Skeletal muscle tissue (tissue), 4 donors: ENCODE results near the gene OVOL3. TPM values are rescaled to one million over a fixed set of nuclear protein-coding genes. Genes with fewer than 3 reads are reported as not detected.

Source experiments
- H3K27ac ChIP-seq: one replicate; pipeline ENCODE4 v1.7.0; 2013; ENCODE audit warnings: mild to moderate bottlenecking, low read depth, low read length, inconsistent platforms
- H3K27me3 ChIP-seq, 3 donors: one replicate each; pipeline ENCODE4 v1.7.0; 2013; ENCODE audit warnings: low read length in 3 of 3; ENCODE audit not compliant: control insufficient read depth in 3 of 3, insufficient read depth in 3 of 3
- H3K36me3 ChIP-seq, 3 donors: one replicate each; pipeline ENCODE4 v1.7.0; 2013; ENCODE audit warnings: low read length in 3 of 3; ENCODE audit not compliant: control insufficient read depth in 3 of 3, insufficient read depth in 3 of 3
- H3K4me1 ChIP-seq, 3 donors: one replicate each; pipeline ENCODE4 v1.7.0; 2013; ENCODE audit warnings: low read length in 3 of 3, mild to moderate bottlenecking in 3 of 3; ENCODE audit not compliant: control insufficient read depth in 3 of 3, insufficient read depth in 3 of 3
- H3K4me3 ChIP-seq, 3 donors: one replicate each; pipeline ENCODE4 v1.7.0; 2013; ENCODE audit warnings: low read length in 3 of 3
- H3K9ac ChIP-seq, 3 donors: one replicate each; pipeline ENCODE4 v1.7.0; 2013; ENCODE audit warnings: low read length in 3 of 3, mild to moderate bottlenecking in 3 of 3, moderate library complexity in 2 of 3, low read depth in 1 of 3
- H3K9me3 ChIP-seq, 3 donors: one replicate each; pipeline ENCODE4 v1.7.0; 2013; ENCODE audit warnings: low read length in 3 of 3; ENCODE audit not compliant: control insufficient read depth in 3 of 3
- total RNA-seq: library from RNA; depleted of rRNA; stranded (reverse); fragments of >200 nt; gene quantifications from one replicate; pipeline ENCODE4 v1.2.3, GENCODE V29; 2014
- donor health status: Osteomylitis.

OVOL3 gene
- total RNA-seq, 1 donor from 2014 or later = not detected

DNA sequence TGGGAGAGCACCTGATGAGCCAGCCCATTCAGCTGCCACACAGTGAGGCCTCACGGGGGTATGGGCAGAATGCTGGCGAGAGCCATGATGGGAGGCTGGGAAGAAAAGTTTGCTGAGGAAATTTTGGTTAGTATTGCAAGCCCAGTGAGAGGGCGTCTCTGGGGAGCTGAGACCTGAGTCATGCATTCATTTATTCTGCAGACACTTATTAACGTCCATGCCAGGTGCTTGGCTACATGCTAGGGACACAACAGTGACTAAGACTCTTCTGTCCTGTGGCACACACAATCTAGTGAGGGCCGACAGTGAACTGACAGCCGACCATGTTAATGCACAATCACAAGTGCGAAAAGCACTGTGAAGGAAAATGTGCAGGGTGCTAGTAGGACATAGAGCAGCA is 29.0 kb upstream of the OVOL3 start:
- Histone ChIP-seq H3K36me3 (no peaks in the 10 kb centered on the region), H3K27ac (no peak overlapping the region), H3K4me3 (no peak overlapping the region), H3K9ac (no peak overlapping the region), H3K27me3 (no peaks in the 10 kb centered on the region), H3K9me3 (no peaks in the 10 kb centered on the region), H3K4me1 (no peaks in the 10 kb centered on the region)

GRCh38 chr19:36082916-36083315 is 28.0 kb upstream of the OVOL3 start:
- H3K9me3 ChIP-seq = no peaks in the 10 kb centered on the region
- no peaks in the 10 kb centered on the region for H3K27me3 ChIP-seq
- H3K27ac ChIP-seq = no peak overlapping the region
- no peaks in the 10 kb centered on the region for H3K4me1 ChIP-seq
- no peaks in the 10 kb centered on the region for H3K36me3 ChIP-seq
- H3K4me3 ChIP-seq = no peak overlapping the region
- H3K9ac ChIP-seq = no peak overlapping the region

- no peaks in the 10 kb centered on the region for H3K27me3 ChIP-seq
- H3K27ac ChIP-seq = no peak overlapping the region
- H3K9ac ChIP-seq = no peak overlapping the region
- H3K4me3 ChIP-seq = no peak overlapping the region
- H3K9me3 ChIP-seq = no peaks in the 10 kb centered on the region
- H3K4me1 ChIP-seq = no peaks in the 10 kb centered on the region
- no peaks in the 10 kb centered on the region for H3K36me3 ChIP-seq
Measured at GRCh38 chr19:36084231-36085009, 26.5 kb upstream of the OVOL3 start.

- no peak overlapping the region for H3K4me3 ChIP-seq
- no peaks in the 10 kb centered on the region for H3K36me3 ChIP-seq
- no peak overlapping the region for H3K9ac ChIP-seq
- H3K4me1 ChIP-seq = no peaks in the 10 kb centered on the region
- H3K9me3 ChIP-seq = no peaks in the 10 kb centered on the region
- no peaks in the 10 kb centered on the region for H3K27me3 ChIP-seq
- H3K27ac ChIP-seq = no peak overlapping the region
Measured at GRCh38 chr19:36086326-36086725, 24.6 kb upstream of the OVOL3 start.

- Histone ChIP-seq H3K4me1 (no peaks in the 10 kb centered on the region), H3K27ac (no peak overlapping the region), H3K9me3 (no peaks in the 10 kb centered on the region), H3K9ac (no peak overlapping the region), H3K27me3 (no peaks in the 10 kb centered on the region), H3K36me3 (no peaks in the 10 kb centered on the region), H3K4me3 (no peak overlapping the region)
Measured at GRCh38 chr19:36089847-36090246, 21.1 kb upstream of the OVOL3 start.

- Histone ChIP-seq H3K27ac (no peak overlapping the region), H3K4me1 (no peaks in the 10 kb centered on the region), H3K9me3 (no peaks in the 10 kb centered on the region), H3K4me3 (no peak overlapping the region), H3K27me3 (no peaks in the 10 kb centered on the region), H3K36me3 (no peaks in the 10 kb centered on the region), H3K9ac (no peak overlapping the region)
Measured at GRCh38 chr19:36090910-36091695, 19.8 kb upstream of the OVOL3 start.

DNA sequence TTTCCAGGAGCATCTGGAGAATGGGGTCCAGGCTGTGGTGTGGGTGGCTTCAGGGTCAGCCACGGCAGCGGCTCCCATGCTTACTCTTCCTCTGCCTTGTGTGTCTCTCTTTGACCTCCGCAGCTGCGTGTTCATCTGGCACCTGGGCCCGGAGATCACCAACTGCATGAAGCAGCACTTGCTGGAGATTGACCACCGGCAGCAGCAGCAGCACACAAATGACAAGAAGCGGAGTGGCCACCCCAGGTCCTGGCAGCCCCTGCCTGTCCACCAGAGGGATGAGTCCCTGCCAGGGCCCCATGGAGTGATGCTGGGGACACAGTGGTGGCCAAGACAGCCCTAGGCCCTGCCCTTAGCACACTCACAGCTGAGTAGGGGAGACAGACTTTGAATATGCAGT is 18.4 kb upstream of the OVOL3 start:
- Histone ChIP-seq H3K4me3 (no peak overlapping the region), H3K4me1 (no peaks in the 10 kb centered on the region), H3K9me3 (no peaks in the 10 kb centered on the region), H3K27ac (no peak overlapping the region), H3K36me3 (no peaks in the 10 kb centered on the region), H3K27me3 (no peaks in the 10 kb centered on the region), H3K9ac (no peak overlapping the region)

DNA sequence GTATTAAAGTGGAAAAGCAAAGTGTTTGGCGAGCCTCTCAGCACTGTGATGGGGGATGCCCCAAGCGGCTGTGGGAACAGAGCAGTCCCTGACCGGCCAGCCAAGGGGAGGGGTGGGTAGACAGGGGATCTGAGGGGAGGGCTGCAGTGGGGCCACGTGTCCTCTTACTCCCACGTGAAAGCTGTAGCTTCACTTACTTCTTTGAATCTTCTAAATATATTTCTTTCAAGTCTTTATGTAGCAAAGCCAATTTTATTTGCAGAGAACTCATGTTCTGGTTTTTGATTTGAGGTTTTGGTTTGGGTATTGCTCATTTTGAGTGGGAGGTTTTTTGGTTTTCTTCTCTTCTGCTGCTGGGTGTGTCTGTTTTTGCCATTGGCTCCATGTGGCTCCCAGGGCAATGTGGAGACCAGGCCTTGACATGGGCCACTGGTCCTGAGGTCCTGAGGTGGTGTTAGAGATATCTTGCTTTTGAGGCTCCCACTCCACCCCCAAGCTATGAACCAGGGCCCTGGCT is 17.7 kb upstream of the OVOL3 start:
- H3K27ac ChIP-seq = no peak overlapping the region
- no peaks in the 10 kb centered on the region for H3K27me3 ChIP-seq
- H3K4me3 ChIP-seq = no peak overlapping the region
- no peak overlapping the region for H3K9ac ChIP-seq
- H3K36me3 ChIP-seq = no peaks in the 10 kb centered on the region
- no peaks in the 10 kb centered on the region for H3K9me3 ChIP-seq
- H3K4me1 ChIP-seq = no peaks in the 10 kb centered on the region

- Histone ChIP-seq H3K9ac (no peak overlapping the region), H3K36me3 (no peaks in the 10 kb centered on the region), H3K4me1 (no peaks in the 10 kb centered on the region), H3K9me3 (no peaks in the 10 kb centered on the region), H3K27ac (no peak overlapping the region), H3K4me3 (no peak overlapping the region), H3K27me3 (no peaks in the 10 kb centered on the region)
Measured at GRCh38 chr19:36093687-36094086, 17.3 kb upstream of the OVOL3 start.

GRCh38 chr19:36097036-36097435 is 13.9 kb upstream of the OVOL3 start:
- Histone ChIP-seq H3K9me3 (no peaks in the 10 kb centered on the region), H3K27me3 (no peaks in the 10 kb centered on the region), H3K36me3 (peaks cover 0 to 2% (median 0%) of the 10 kb centered on the region in 3 donors), H3K9ac (no peak overlapping the region), H3K4me1 (peaks cover 23 to 27% (median 24%) of the 10 kb centered on the region in 3 donors), H3K27ac (no peak overlapping the region), H3K4me3 (no peak overlapping the region)
